HG03575 (cell line): ENCODE results near the gene SUSD4.

ENCODE experiments used
- ATAC-seq: cut with Tn5 transposase; IDR thresholded peaks from one replicate; pipeline ENCODE4 v1.9.1; 2021; ENCODE audit not compliant: unreplicated experiment, insufficient number of reproducible peaks, low FRiP score; ENCODE audit errors: extremely low read depth

SUSD4 gene

GRCh38 chr1:223332997-223333396, 31.0 kb downstream of the SUSD4 start:
- no peak for ATAC-seq

- no peak for ATAC-seq
These were observed 32.0 kb downstream of the SUSD4 start for GRCh38 chr1:223331929-223332328.

GRCh38 chr1:223331301-223331700, 32.7 kb downstream of the SUSD4 start:
- no peak for ATAC-seq

GRCh38 chr1:223330466-223330865, 33.5 kb downstream of the SUSD4 start:
- ATAC-seq = no peak

- ATAC-seq = no peak
These were observed 34.1 kb downstream of the SUSD4 start for GRCh38 chr1:223329664-223330415.

GRCh38 chr1:223329252-223329651, 34.7 kb downstream of the SUSD4 start:
- no peak for ATAC-seq

- ATAC-seq = no peak
These were observed 35.4 kb downstream of the SUSD4 start for GRCh38 chr1:223328566-223328965.

GRCh38 chr1:223326776-223327175, 37.2 kb downstream of the SUSD4 start:
- ATAC-seq = no peak

- ATAC-seq = no peak
These were observed 40.2 kb downstream of the SUSD4 start for GRCh38 chr1:223323491-223324484.

- ATAC-seq = no peak
These were observed 41.1 kb downstream of the SUSD4 start for GRCh38 chr1:223322868-223323267.

- no peak for ATAC-seq
These were observed 43.0 kb downstream of the SUSD4 start for GRCh38 chr1:223320959-223321358.

- ATAC-seq = no peak
These were observed 43.9 kb downstream of the SUSD4 start for GRCh38 chr1:223319905-223320580.

- no peak for ATAC-seq
These were observed 44.6 kb downstream of the SUSD4 start for GRCh38 chr1:223319398-223319797.

GRCh38 chr1:223316082-223316481, 47.9 kb downstream of the SUSD4 start:
- no peak for ATAC-seq

- no peak for ATAC-seq
These were observed 48.3 kb downstream of the SUSD4 start for GRCh38 chr1:223315665-223316064.

GRCh38 chr1:223313415-223313754, 50.6 kb downstream of the SUSD4 start:
- ATAC-seq = no peak

GRCh38 chr1:223312705-223313414, 51.1 kb downstream of the SUSD4 start:
- ATAC-seq = no peak

- no peak for ATAC-seq
These were observed 51.7 kb downstream of the SUSD4 start for GRCh38 chr1:223312273-223312672.

GRCh38 chr1:223311826-223312225, 52.1 kb downstream of the SUSD4 start:
- ATAC-seq = no peak
